HCT116 (cell line): ENCODE measurements around the gene ARFGAP1. TPM values are rescaled to one million over a fixed set of nuclear protein-coding genes. Genes with fewer than 3 reads are reported as not detected.
A peak's percentile ranks its signal among the peaks of the same experiment; 100 is the strongest.

Experiments
- ATAC-seq: fragments of 200-7000 bp; cut with Tn5 transposase; 2 replicates; pipeline ENCODE4 v1.9.1; 2020; ENCODE audit warnings: mild to moderate bottlenecking, moderate library complexity
- BruUV-seq: library from RNA; stranded (reverse); fragments of 400-500 nt; replicated peaks from 2 replicates; lab custom pipeline; 2021; lab: Mats Ljungman, UMichigan
- CTCF ChIA-PET: fragments of 300-600 bp; sonication (Branson Sonifier 250); formaldehyde crosslinking; loops from one replicate; lab custom pipeline; 2021; ENCODE audit warnings: antibody characterized with exemption; lab: Charles Lee
- POLR2A ChIA-PET: fragments of 300-600, 350-600 bp; sonication (Branson Sonifier 250); formaldehyde crosslinking; loops from one replicate; lab custom pipeline; 2021; ENCODE audit warnings: antibody characterized with exemption; lab: Charles Lee
- RAD21 ChIA-PET, 2 experiments: fragments of 300-600 bp; sonication (Branson Sonifier 250); formaldehyde crosslinking; loops; one replicate each; lab custom pipeline; 2023; ENCODE audit warnings: low total read pairs in 2 of 2; ENCODE audit not compliant: uncharacterized antibody in 2 of 2, unreplicated experiment in 2 of 2, low non-redundant PET in 1 of 2; lab: Charles Lee
- DNase-seq: peaks from one replicate; pipeline ENCODE4 v3.0.0-alpha.2; 2010; ENCODE audit warnings: low read depth, low spot score
- H2AFZ ChIP-seq: fragments of 200-600 bp; shearing (Covaris generic), sonication (generic); 2 replicates; pipeline ENCODE4 v1.6.1; 2017; ENCODE audit warnings: low read depth, mixed run types, mixed read lengths, antibody characterized with exemption, low read length; ENCODE audit not compliant: poor library complexity, severe bottlenecking
- H3K27ac ChIP-seq: 2 replicates; pipeline ENCODE4 v1.5.1; 2012; ENCODE audit warnings: low read depth, low read length
- H3K27me3 ChIP-seq: fragments of 200-600 bp; sonication (generic); 2 replicates; pipeline ENCODE4 v1.6.1; 2016; ENCODE audit warnings: mixed run types, low read length, mixed read lengths; ENCODE audit not compliant: insufficient read depth
- H3K36me3 ChIP-seq, 2 experiments: fragments of 200-500 bp in 1 of 2; fragments of 200-600 bp in 1 of 2; sonication (Bioruptor generic) in 1 of 2; sonication (generic) in 1 of 2; 2 replicates each; pipeline versions ENCODE4 v1.5.1 to v1.6.1; 2014 to 2016; ENCODE audit warnings: low read length in 2 of 2, inconsistent platforms in 1 of 2, mixed read lengths in 1 of 2, mixed run types in 1 of 2; ENCODE audit not compliant: insufficient read depth in 2 of 2, control insufficient read depth in 1 of 2
- H3K4me1 ChIP-seq, 2 experiments: fragments of 200-600 bp in 1 of 2; sonication (generic) in 1 of 2; 2 replicates each; pipeline versions ENCODE4 v1.5.1 to v1.6.1; 2012 to 2017; ENCODE audit warnings: low read length in 2 of 2, inconsistent platforms in 1 of 2, mild to moderate bottlenecking in 1 of 2, mixed read lengths in 1 of 2, mixed run types in 1 of 2, moderate library complexity in 1 of 2; ENCODE audit not compliant: insufficient read depth in 2 of 2, control insufficient read depth in 1 of 2
- H3K4me2 ChIP-seq: fragments of 200-600 bp; sonication (generic); 2 replicates; pipeline ENCODE4 v1.6.1; 2017; ENCODE audit warnings: mixed run types, low read length, mixed read lengths
- H3K4me3 ChIP-seq, 2 experiments: fragments of 200-600 bp in 1 of 2; sonication (generic) in 1 of 2; replicated peaks in 1 of 2; 2 replicates each; pipeline ENCODE4 v1.5.1; 2011 to 2016; ENCODE audit warnings: low read length in 2 of 2, control low read depth in 1 of 2, low read depth in 1 of 2, mild to moderate bottlenecking in 1 of 2, mixed read lengths in 1 of 2, mixed run types in 1 of 2
- H3K79me2 ChIP-seq: fragments of 200-600 bp; sonication (generic); 2 replicates; pipeline ENCODE4 v1.6.1; 2017; ENCODE audit warnings: mild to moderate bottlenecking, mixed run types, low read length, moderate library complexity, mixed read lengths; ENCODE audit not compliant: insufficient read depth
- H3K9ac ChIP-seq: fragments of 200-600 bp; sonication (generic); 2 replicates; pipeline ENCODE4 v1.6.1; 2016; ENCODE audit warnings: low read length, mixed read lengths
- H3K9me2 ChIP-seq: fragments of 200-600 bp; sonication (generic), shearing (Covaris generic); 2 replicates; pipeline ENCODE4 v1.6.1; 2017; ENCODE audit warnings: mixed run types, mild to moderate bottlenecking, moderate library complexity; ENCODE audit not compliant: insufficient read depth
- H3K9me3 ChIP-seq, 2 experiments: fragments of 200-500 bp in 1 of 2; fragments of 200-600 bp in 1 of 2; sonication (Bioruptor generic) in 1 of 2; sonication (generic) in 1 of 2; 2 replicates each; pipeline ENCODE4 v1.6.1; 2014 to 2017; ENCODE audit warnings: low read length in 2 of 2, mixed read lengths in 2 of 2, inconsistent platforms in 1 of 2, low read depth in 1 of 2, mild to moderate bottlenecking in 1 of 2, mixed run types in 1 of 2, moderate library complexity in 1 of 2; ENCODE audit not compliant: control insufficient read depth in 1 of 2, insufficient read depth in 1 of 2
- H4K20me1 ChIP-seq: fragments of 200-600 bp; sonication (generic), shearing (Covaris generic); 2 replicates; pipeline ENCODE4 v1.6.1; 2017; ENCODE audit warnings: mixed run types, mild to moderate bottlenecking, moderate library complexity; ENCODE audit not compliant: insufficient read depth
- CEBPB ChIP-seq: IDR thresholded peaks from 2 replicates; pipeline ENCODE4 v1.6.1; 2012; ENCODE audit warnings: low read depth
- CTCF ChIP-seq, 3 experiments: fragments of 200-600 bp in 1 of 3; sonication (generic) in 1 of 3; IDR thresholded peaks in 2 of 3; conservative IDR thresholded peaks in 1 of 3; 2 replicates each; pipeline ENCODE4 v1.5.1; 2012 to 2017; ENCODE audit warnings: low read depth in 2 of 3, low read length in 2 of 3, antibody characterized with exemption in 1 of 3, borderline replicate concordance in 1 of 3, control low read depth in 1 of 3, mild to moderate bottlenecking in 1 of 3, mixed read lengths in 1 of 3, mixed run types in 1 of 3, moderate library complexity in 1 of 3; ENCODE audit not compliant: insufficient read depth in 1 of 3
- EZH2phosphoT487 ChIP-seq: fragments of 200-600 bp; IDR thresholded peaks from 2 replicates; pipeline ENCODE4 v1.6.1; 2018; ENCODE audit warnings: antibody characterized with exemption, borderline replicate concordance
- FOSL1 ChIP-seq: IDR thresholded peaks from 2 replicates; pipeline ENCODE4 v1.6.1; 2012; ENCODE audit warnings: low read depth
- JUND ChIP-seq: IDR thresholded peaks from 2 replicates; pipeline ENCODE4 v1.6.1; 2012
- POLR2A ChIP-seq: IDR thresholded peaks from 2 replicates; pipeline ENCODE4 v1.7.0; 2011; ENCODE audit warnings: borderline replicate concordance; ENCODE audit not compliant: insufficient read depth, insufficient read length; ENCODE audit errors: extremely low read depth
- RAD21 ChIP-seq: IDR thresholded peaks from 2 replicates; pipeline ENCODE4 v1.6.1; 2012; ENCODE audit warnings: low read depth, mild to moderate bottlenecking
- YY1 ChIP-seq: IDR thresholded peaks from 2 replicates; pipeline ENCODE4 v1.6.1; 2011; ENCODE audit warnings: low read length, low read depth, moderate library complexity, mild to moderate bottlenecking; ENCODE audit not compliant: insufficient replicate concordance; ENCODE audit errors: extremely low read depth
- ZFX ChIP-seq: fragments of 450-650 bp; IDR thresholded peaks from 2 replicates; pipeline ENCODE4 v1.6.1; 2017
- ZNF274 ChIP-seq: fragments of 200-500 bp; sonication (Bioruptor generic); IDR thresholded peaks from 2 replicates; pipeline ENCODE4 v1.6.1; 2014; ENCODE audit warnings: mild to moderate bottlenecking, low read depth, low read length, inconsistent platforms
- intact Hi-C: fragments of 100-400 bp; cut with micrococcal nuclease; formaldehyde crosslinking; loops from 2 replicates; pipeline ENCODE4 v1.10.0; 2022
- total RNA-seq: library from RNA; stranded (reverse); gene quantifications from one replicate; pipeline ENCODE4 v1.2.1, GENCODE V29; 2021; ENCODE audit not compliant: unreplicated experiment

ARFGAP1 gene
- total RNA-seq, 1 experiment from 2014 or later = 94.4 TPM

- peak overlapping the region; percentile 80 for H3K4me2 ChIP-seq
- H3K27ac ChIP-seq = no peak overlapping the region; the same call in 1 of the 2 replicates
Measured at GRCh38 chr20:63233924-63234323, 38.7 kb upstream of the ARFGAP1 start.

More at GRCh38 chr20:63233924-63234323, 38.7 kb upstream of the ARFGAP1 start:
- no peak for ATAC-seq
- Histone ChIP-seq H3K27me3 (no peaks in the 10 kb centered on the region), H3K4me1 (peaks cover 38 to 63% of the 10 kb centered on the region in 2 experiments), H3K4me3 (no peak overlapping the region), H3K9me2 (no peaks in the 10 kb centered on the region), H3K9me3 (no peaks in the 10 kb centered on the region), H3K36me3 (no peaks in the 10 kb centered on the region), H2AFZ (no peak overlapping the region), H4K20me1 (no peaks in the 10 kb centered on the region), H3K9ac (no peak overlapping the region), H3K79me2 (no peaks in the 10 kb centered on the region)
- CTCF ChIA-PET = interaction anchor here (1.4 to 6.2 kb wide), 3 partner anchors 10 to 19 kb away, joined by 3 to 107 read pairs (median 5); no protein-coding TSS in a partner anchor
- POLR2A ChIA-PET = interaction anchor here (1.4 to 2.2 kb wide), 2 partner anchors 10 kb away, joined by 9 to 11 read pairs; no protein-coding TSS in a partner anchor
- intact Hi-C loops = loop anchor here (5.0 kb wide), 1 partner anchor 38 kb away; the partner anchor contains the start of gene ARFGAP1
- no peak for DNase-seq
- no TSS peak for BruUV-seq
- RAD21 ChIA-PET = no interaction called here
- TF ChIP-seq YY1 (no peak), POLR2A (no peak), FOSL1 (no peak), CTCF (IDR thresholded peaks at IDR 0.05 in 2 of 3, conservative IDR thresholded peaks at IDR 0.05 in 1 of 3; ENCODE audit: borderline replicate concordance in 1 of 3, insufficient read depth in 1 of 3, low read depth in 2 of 3, low read length in 2 of 3) (no peak), RAD21 (no peak), JUND (no peak), ZFX (no peak), EZH2phosphoT487 (no peak), ZNF274 (no peak), CEBPB (no peak)
